Measurements from ENCODE around the gene LHFPL5. TPM values are rescaled to one million over a fixed set of nuclear protein-coding genes. Genes with fewer than 3 reads are reported as not detected.

Gene LHFPL5
- total RNA-seq, 1 experiment from 2014 or later: not detected

GRCh38 chr6:35788423-35788982, 16.6 kb upstream of the LHFPL5 start (continued):
- no peak for TF ChIP-seq ZNF512 (CRISPR knock-in tag; IDR thresholded peaks at IDR 0.05; ENCODE audit: borderline replicate concordance)
- no peak for TF ChIP-seq IRF2 (CRISPR knock-in tag; IDR thresholded peaks at IDR 0.05; ENCODE audit: borderline replicate concordance, low read depth)
- no peak for TF ChIP-seq STAT6 (CRISPR knock-in tag; conservative IDR thresholded peaks at IDR 0.05; ENCODE audit: low read depth)
- TF ChIP-seq FOXP1 (CRISPR knock-in tag; IDR thresholded peaks at IDR 0.05; ENCODE audit: borderline replicate concordance): no peak
- no peak for TF ChIP-seq HMGXB4 (CRISPR knock-in tag; IDR thresholded peaks at IDR 0.05)
- TF ChIP-seq, protein P1, sequence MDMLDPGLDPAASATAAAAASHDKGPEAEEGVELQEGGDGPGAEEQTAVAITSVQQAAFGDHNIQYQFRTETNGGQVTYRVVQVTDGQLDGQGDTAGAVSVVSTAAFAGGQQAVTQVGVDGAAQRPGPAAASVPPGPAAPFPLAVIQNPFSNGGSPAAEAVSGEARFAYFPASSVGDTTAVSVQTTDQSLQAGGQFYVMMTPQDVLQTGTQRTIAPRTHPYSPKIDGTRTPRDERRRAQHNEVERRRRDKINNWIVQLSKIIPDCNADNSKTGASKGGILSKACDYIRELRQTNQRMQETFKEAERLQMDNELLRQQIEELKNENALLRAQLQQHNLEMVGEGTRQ (CRISPR knock-in tag; IDR thresholded peaks at IDR 0.05): no peak
- no peak for TF ChIP-seq GTF2I (CRISPR knock-in tag; conservative IDR thresholded peaks at IDR 0.05)

- H3K27me3 Mint-ChIP-seq (ENCODE audit: low read depth): no peaks in the 10 kb centered on the region; the same call in 1 of the 2 replicates
- H3K4me1 Mint-ChIP-seq: peaks cover 11% of the 10 kb centered on the region
- ATAC-seq: no peak
- H3K4me3 Mint-ChIP-seq: no peak overlapping the region
- ChIA-PET POLR2A (no interaction called here), CTCF (no interaction called here)
- H3K27ac Mint-ChIP-seq: no peak overlapping the region
- no peak for DNase-seq (ENCODE audit: low spot score)
- TF ChIP-seq MXD4 (CRISPR knock-in tag; IDR thresholded peaks at IDR 0.05; ENCODE audit: borderline replicate concordance): no peak
- no peak for TF ChIP-seq HMGXB4 (CRISPR knock-in tag; IDR thresholded peaks at IDR 0.05)
- no peak for TF ChIP-seq ZNF219 (CRISPR knock-in tag; IDR thresholded peaks at IDR 0.05; ENCODE audit: borderline replicate concordance)
- H3K36me3 Mint-ChIP-seq: no peaks in the 10 kb centered on the region
- H3K9me3 Mint-ChIP-seq: no peaks in the 10 kb centered on the region
These were observed 14.5 kb upstream of the LHFPL5 start for GRCh38 chr6:35790683-35791082.

- ChIA-PET POLR2A (no interaction called here), CTCF (interaction anchor here (1.0 kb wide), 1 partner anchor 11 kb away, joined by 3 read pairs; the partner anchor contains the start of gene LHFPL5)
- Mint-ChIP-seq H3K4me3 (no peak overlapping the region), H3K9me3 (no peaks in the 10 kb centered on the region), H3K4me1 (peaks cover 14% of the 10 kb centered on the region), H3K27ac (no peak overlapping the region), H3K36me3 (no peaks in the 10 kb centered on the region), H3K27me3 (ENCODE audit: low read depth) (no peaks in the 10 kb centered on the region; the same call in none of the 2 replicates)
- ATAC-seq (no peak), DNase-seq (ENCODE audit: low spot score) (no peak)
- no peak for TF ChIP-seq ATF2 (CRISPR knock-in tag; IDR thresholded peaks at IDR 0.05; ENCODE audit: borderline replicate concordance, low read depth)
- TF ChIP-seq ZBTB43 (CRISPR knock-in tag; IDR thresholded peaks at IDR 0.05): no peak
- no peak for TF ChIP-seq SP1 (CRISPR knock-in tag; conservative IDR thresholded peaks at IDR 0.05)
- no peak for TF ChIP-seq MLX (CRISPR knock-in tag; IDR thresholded peaks at IDR 0.05)
- no peak for TF ChIP-seq NFYB (CRISPR knock-in tag; conservative IDR thresholded peaks at IDR 0.05; ENCODE audit: low read depth)
- TF ChIP-seq, protein P2, sequence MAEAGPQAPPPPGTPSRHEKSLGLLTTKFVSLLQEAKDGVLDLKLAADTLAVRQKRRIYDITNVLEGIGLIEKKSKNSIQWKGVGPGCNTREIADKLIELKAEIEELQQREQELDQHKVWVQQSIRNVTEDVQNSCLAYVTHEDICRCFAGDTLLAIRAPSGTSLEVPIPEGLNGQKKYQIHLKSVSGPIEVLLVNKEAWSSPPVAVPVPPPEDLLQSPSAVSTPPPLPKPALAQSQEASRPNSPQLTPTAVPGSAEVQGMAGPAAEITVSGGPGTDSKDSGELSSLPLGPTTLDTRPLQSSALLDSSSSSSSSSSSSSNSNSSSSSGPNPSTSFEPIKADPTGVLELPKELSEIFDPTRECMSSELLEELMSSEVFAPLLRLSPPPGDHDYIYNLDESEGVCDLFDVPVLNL (CRISPR knock-in tag; IDR thresholded peaks at IDR 0.05; ENCODE audit: borderline replicate concordance, low read depth): no peak
These were observed 10.4 kb upstream of the LHFPL5 start for GRCh38 chr6:35794536-35795452.
